ENCODE results near the gene SEPTIN2.

GRCh38 chr2:241389697-241390096 is 74.0 kb downstream of the SEPTIN2 start:
- TF ChIP-seq POLR2A (IDR thresholded peaks at IDR 0.05) (no peak), CTCF (IDR thresholded peaks at IDR 0.05) (no peak)

All from thyroid gland (tissue), 4 donors.